Fibroblast of the aortic adventitia (primary cell): ENCODE results near the gene CBLN1. TPM values are rescaled to one million over a fixed set of nuclear protein-coding genes. Genes with fewer than 3 reads are reported as not detected.

Source experiments
- DNase-seq: peaks from one replicate; pipeline ENCODE4 v3.0.0-alpha.2; 2010; ENCODE audit warnings: low read depth
- H3K4me3 ChIP-seq: 2 replicates; pipeline ENCODE4 v1.5.1; 2011; ENCODE audit warnings: low read depth, mild to moderate bottlenecking, control low read depth, low read length, moderate library complexity
- total RNA-seq: library from RNA; depleted of rRNA; stranded (reverse); fragments of >200 nt; gene quantifications from 2 replicates; pipeline ENCODE4 v1.2.3, GENCODE V29; 2012; ENCODE audit warnings: low replicate concordance
- TF ChIP-seq, protein P1 (sequence below): IDR thresholded peaks from 2 replicates; pipeline ENCODE4 v1.5.1; 2011; ENCODE audit warnings: mild to moderate bottlenecking, low read length, control low read depth, inconsistent platforms; ENCODE audit not compliant: insufficient read depth

CBLN1 gene
- total RNA-seq, 1 donor: not detected

DNA sequence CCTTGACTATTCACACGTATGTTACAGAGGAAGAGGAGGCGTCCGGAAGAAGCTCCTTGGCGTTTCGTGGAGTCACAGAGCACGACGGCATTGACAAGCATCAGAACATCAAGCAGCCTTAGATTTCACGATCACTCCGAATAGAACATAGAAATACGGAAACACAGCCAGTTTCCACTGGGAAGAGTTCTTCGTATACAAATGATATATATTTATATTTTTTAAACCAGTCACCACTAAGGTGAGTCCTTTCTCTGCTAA lies 3.1 kb downstream of the CBLN1 start:
- TF ChIP-seq, protein P1, sequence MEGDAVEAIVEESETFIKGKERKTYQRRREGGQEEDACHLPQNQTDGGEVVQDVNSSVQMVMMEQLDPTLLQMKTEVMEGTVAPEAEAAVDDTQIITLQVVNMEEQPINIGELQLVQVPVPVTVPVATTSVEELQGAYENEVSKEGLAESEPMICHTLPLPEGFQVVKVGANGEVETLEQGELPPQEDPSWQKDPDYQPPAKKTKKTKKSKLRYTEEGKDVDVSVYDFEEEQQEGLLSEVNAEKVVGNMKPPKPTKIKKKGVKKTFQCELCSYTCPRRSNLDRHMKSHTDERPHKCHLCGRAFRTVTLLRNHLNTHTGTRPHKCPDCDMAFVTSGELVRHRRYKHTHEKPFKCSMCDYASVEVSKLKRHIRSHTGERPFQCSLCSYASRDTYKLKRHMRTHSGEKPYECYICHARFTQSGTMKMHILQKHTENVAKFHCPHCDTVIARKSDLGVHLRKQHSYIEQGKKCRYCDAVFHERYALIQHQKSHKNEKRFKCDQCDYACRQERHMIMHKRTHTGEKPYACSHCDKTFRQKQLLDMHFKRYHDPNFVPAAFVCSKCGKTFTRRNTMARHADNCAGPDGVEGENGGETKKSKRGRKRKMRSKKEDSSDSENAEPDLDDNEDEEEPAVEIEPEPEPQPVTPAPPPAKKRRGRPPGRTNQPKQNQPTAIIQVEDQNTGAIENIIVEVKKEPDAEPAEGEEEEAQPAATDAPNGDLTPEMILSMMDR: no peak
- DNase-seq: no peak
- no peak overlapping the region for H3K4me3 ChIP-seq

DNA sequence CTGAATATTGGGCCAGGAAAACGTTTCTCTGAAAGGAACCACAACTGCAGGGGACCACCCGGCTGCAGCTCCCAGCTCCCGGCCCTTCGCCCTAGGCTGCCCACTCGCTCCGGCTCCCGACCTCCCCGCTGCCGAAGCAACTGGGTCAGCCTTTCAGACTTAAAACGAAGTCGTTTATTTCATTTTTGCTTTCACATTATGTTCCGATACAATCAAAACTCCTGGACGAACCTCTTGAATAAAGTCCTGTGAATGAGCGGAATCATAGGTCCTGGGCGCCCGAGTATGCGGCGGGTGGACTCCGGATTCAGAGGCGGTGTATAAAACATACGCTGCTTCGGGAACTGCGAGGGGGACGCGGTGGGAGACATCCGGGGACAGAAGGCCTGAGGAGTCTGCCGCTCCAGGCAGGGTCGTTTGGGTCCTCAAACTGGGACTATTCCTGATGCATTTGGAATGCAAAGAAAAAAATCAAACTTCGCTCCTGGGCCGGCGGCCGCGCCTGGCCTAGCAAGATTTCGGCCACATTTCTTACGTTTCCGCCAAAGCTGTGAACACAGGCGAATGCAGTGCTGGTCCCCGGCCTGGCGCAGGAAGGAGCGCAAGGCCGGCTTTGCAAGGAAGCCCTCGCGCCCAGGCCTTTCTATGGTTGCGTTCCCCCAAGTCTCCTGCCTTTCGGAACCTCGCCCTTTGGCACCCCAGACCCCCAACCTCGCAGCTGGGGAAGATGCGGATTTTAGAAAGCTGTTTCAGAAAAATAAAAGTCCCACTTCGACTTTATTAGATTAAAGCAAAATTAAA lies 3.7 kb downstream of the CBLN1 start:
- H3K4me3 ChIP-seq: no peak overlapping the region
- TF ChIP-seq, protein P1: no peak
- DNase-seq: no peak

DNA sequence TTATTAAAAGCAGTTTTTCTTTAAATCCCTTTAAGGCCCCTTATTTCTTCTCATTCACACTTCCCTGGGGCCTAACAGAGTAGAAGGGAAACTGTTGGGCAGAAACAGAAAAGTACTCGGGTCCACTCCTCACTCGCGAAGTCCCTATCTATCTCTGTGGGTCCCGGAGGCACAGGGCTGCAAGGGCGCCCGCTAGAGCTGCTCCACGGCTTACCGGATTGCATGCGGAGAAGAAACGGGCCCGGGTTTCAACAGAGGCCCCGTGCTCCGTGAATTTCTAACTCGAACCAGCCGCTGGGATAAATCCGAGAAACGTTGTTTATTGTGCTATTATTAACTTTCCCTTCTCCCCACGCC lies 4.3 kb downstream of the CBLN1 start:
- TF ChIP-seq, protein P1: no peak
- no peak for DNase-seq
- H3K4me3 ChIP-seq: no peak overlapping the region

DNA sequence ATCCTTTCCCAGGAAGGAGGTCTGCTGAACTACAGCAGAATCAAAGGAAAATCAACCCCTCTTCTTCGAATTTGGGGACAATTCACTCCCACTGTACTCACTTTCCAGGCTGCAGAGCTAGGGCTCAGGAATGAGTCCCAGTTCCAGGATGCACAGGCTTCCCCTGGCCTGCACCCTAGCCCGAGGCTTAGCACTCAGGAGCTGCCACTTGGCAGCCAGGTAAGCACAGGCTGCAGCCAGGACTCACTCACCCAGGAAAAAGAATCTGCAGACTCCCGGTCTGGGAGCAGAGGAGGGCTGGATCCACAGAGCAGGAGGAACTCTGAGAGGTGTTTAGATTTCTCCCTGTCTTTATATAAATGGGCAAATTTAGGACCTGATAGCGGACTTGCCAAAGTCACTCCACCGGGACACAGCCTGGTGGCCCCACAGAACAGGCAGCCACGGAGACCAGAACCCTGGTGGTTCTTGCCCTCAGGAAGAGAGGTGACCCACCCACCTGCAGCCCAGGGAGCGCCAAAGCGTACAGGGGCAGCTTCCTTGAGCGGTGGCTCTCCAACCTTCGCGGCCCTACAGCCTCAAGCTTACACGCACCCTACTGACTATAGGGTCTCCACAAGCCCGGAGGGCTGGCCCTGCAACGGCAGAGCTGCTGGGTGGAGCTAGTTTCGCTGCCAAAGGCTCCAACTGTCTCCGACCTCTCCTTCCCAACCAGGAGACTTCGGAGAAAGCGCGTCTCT lies 4.8 kb downstream of the CBLN1 start:
- DNase-seq: no peak
- TF ChIP-seq, protein P1: no peak
- H3K4me3 ChIP-seq: no peak overlapping the region

DNA sequence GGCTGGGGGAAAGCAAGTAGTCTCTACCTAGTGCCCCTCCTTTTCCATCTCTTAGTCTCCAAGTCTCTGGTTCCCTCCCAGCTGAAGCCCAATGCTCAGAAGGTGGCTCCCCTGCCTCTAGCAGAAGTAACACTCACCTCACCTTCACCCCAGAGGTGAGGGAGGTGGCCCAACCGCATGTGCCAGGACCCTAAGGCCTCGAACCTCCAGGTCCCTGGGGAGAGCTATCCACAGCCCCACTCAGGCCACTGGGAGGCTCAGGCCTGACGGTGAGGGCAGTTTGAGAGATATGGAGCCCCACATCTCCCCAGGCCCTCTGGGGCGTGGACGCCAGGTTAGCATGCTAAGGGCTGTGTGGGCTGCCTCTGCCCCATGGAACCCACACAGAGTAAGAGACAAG lies 5.8 kb downstream of the CBLN1 start:
- H3K4me3 ChIP-seq: no peak overlapping the region
- no peak for DNase-seq
- TF ChIP-seq, protein P1: no peak

DNA sequence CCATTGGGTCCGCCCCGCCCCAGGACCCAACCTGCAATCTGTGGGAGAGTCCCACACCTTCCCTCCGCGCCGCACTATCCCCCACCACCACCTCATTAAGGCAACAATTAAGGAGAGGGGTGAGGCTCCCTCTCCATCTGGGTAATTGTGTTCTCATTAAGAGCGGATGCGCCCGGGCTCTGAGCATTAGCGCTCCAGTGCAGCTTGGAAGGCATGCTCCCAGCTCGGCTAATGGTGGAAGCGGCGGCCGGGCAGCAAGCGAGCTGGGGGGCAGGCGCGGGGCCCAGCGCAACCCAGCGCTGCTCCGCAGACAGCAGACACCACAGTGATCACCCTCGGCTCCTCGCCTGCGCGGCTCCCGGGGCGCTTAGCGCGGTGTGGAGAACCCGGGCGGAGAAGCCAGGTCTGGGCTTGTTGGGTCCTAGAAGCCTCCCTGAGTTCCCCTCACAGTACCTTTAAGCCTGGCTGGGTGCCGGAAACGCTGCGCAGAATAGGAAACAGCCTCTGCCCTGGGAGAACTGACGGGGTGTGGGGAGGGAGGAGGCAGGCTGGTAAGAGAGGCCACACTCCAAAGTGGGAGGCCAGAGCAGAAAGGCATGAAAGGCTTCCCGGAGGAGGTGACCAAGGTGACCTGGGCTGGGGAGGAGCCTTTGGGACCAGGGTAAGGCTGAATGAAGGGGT lies 6.4 kb downstream of the CBLN1 start:
- TF ChIP-seq, protein P1: no peak
- no peak overlapping the region for H3K4me3 ChIP-seq
- DNase-seq: no peak
